ENCODE results near the gene CD63.

DNA sequence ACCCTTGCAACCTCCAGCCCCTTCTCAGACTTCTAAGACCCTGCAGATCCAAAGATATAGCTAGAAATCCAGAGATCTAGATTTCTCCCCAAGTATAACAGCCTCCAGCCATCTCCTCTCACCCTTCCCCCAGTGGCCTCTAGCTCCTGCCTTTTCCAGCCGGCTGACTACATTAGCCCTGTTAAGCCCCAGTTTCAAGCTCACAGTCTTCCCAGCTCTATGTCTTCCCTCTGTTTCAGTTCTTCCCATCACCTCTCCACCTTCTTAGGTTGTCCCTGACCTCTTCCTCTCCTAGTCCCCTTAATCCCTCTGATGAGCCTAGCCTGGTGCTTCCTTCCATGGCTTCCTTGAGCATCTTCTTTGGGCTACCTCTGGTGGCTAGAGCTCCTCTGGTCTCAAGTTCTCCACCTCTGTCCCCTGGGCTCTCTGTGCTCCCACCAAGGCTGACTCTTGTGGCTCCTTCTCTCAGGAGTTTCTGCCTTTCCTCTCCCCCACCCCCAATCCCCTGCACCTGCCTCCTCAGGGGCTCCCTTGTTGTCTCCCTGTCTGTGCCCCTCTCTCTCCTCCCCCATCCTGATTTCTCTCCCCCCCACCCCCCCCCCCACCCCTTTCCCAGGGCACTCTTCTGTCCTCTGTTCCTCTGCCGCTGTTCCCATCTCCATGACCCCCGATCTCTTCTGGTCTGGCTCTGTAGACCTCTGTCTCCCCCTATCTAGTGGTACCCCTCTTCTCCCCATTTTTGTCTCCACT is 13.3 kb upstream of the CD63 start:
- TF ChIP-seq NR3C1 (CRISPR knock-in tag; conservative IDR thresholded peaks at IDR 0.05; ENCODE audit: low read depth), result no peak
- TF ChIP-seq, protein P1, sequence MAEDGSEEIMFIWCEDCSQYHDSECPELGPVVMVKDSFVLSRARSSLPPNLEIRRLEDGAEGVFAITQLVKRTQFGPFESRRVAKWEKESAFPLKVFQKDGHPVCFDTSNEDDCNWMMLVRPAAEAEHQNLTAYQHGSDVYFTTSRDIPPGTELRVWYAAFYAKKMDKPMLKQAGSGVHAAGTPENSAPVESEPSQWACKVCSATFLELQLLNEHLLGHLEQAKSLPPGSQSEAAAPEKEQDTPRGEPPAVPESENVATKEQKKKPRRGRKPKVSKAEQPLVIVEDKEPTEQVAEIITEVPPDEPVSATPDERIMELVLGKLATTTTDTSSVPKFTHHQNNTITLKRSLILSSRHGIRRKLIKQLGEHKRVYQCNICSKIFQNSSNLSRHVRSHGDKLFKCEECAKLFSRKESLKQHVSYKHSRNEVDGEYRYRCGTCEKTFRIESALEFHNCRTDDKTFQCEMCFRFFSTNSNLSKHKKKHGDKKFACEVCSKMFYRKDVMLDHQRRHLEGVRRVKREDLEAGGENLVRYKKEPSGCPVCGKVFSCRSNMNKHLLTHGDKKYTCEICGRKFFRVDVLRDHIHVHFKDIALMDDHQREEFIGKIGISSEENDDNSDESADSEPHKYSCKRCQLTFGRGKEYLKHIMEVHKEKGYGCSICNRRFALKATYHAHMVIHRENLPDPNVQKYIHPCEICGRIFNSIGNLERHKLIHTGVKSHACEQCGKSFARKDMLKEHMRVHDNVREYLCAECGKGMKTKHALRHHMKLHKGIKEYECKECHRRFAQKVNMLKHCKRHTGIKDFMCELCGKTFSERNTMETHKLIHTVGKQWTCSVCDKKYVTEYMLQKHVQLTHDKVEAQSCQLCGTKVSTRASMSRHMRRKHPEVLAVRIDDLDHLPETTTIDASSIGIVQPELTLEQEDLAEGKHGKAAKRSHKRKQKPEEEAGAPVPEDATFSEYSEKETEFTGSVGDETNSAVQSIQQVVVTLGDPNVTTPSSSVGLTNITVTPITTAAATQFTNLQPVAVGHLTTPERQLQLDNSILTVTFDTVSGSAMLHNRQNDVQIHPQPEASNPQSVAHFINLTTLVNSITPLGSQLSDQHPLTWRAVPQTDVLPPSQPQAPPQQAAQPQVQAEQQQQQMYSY (CRISPR knock-in tag; IDR thresholded peaks at IDR 0.05), result no peak
- TF ChIP-seq, protein P2, sequence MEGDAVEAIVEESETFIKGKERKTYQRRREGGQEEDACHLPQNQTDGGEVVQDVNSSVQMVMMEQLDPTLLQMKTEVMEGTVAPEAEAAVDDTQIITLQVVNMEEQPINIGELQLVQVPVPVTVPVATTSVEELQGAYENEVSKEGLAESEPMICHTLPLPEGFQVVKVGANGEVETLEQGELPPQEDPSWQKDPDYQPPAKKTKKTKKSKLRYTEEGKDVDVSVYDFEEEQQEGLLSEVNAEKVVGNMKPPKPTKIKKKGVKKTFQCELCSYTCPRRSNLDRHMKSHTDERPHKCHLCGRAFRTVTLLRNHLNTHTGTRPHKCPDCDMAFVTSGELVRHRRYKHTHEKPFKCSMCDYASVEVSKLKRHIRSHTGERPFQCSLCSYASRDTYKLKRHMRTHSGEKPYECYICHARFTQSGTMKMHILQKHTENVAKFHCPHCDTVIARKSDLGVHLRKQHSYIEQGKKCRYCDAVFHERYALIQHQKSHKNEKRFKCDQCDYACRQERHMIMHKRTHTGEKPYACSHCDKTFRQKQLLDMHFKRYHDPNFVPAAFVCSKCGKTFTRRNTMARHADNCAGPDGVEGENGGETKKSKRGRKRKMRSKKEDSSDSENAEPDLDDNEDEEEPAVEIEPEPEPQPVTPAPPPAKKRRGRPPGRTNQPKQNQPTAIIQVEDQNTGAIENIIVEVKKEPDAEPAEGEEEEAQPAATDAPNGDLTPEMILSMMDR (IDR thresholded peaks at IDR 0.05), result no peak

Measured in WTC11 (cell line).